Memory B cell (primary cell): ENCODE results near the gene PKP3.
A peak's percentile ranks its signal among the peaks of the same experiment; 100 is the strongest.
"Not testable (repeated sequence)": the region's sequence is repeated elsewhere in the genome, so short reads cannot be mapped to it uniquely, and the experiment has no call there.

ENCODE experiments used
- ATAC-seq: fragments of 150-1000 bp; cut with Tn5 transposase; 2 replicates; pipeline ENCODE4 v1.10.0; 2021; ENCODE audit warnings: low read depth, mild to moderate bottlenecking, moderate library complexity
- DNase-seq, 2 donors: peaks; one replicate each; pipeline ENCODE4 v3.0.0; 2022; ENCODE audit warnings: low spot score in 2 of 2
- H3K27ac Mint-ChIP-seq: one replicate; pipeline ENCODE4 v1.8.0; 2022; ENCODE audit warnings: mild to moderate bottlenecking, moderate library complexity, mixed read lengths
- H3K27me3 Mint-ChIP-seq: one replicate; pipeline ENCODE4 v1.8.0; 2022; ENCODE audit warnings: mixed read lengths
- H3K36me3 Mint-ChIP-seq: one replicate; pipeline ENCODE4 v1.8.0; 2022; ENCODE audit warnings: mild to moderate bottlenecking, mixed read lengths
- H3K4me1 Mint-ChIP-seq: one replicate; pipeline ENCODE4 v1.8.0; 2022; ENCODE audit warnings: mixed read lengths
- H3K4me3 Mint-ChIP-seq: one replicate; pipeline ENCODE4 v1.8.0; 2022; ENCODE audit warnings: mild to moderate bottlenecking, moderate library complexity, mixed read lengths
- H3K9me3 Mint-ChIP-seq: one replicate; pipeline ENCODE4 v1.8.0; 2022; ENCODE audit warnings: mixed read lengths

PKP3 gene

DNA sequence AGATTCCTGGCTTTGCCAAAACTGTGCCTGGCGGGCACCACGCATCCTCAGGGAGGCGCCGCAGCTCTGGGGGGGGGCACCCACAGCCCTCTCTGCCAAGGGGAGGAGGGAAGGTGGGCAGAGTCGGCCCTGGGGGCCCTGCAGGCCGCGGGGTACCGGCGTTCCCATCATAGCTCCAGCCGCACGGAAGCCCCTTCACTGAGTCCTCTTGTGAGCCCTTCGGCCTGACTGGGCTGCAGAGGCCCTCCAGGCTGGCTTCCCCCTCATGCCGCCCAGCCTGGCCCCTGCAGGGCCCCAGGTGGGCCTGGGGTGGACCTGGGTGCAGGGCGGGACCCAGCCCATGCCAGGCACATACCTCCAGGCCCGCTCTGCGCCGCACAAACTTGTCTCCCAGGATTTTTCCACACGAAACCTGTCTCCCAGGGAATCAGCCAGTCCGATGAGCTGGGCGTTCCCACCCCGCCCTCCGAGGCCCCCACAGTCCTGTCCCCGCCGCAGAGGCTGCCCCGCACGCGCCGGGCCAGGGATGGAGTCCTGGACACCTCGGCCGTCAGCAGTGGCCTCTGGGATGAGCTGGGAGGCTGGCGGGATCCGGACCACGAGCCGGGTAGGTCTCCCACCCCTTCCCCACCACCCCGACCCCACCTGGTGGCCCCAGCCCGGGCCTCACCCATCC is 1.8 kb upstream of the PKP3 start:
- peaks cover 2% of the 10 kb centered on the region for H3K27me3 Mint-ChIP-seq
- peaks cover under 1% of the 10 kb centered on the region for H3K4me1 Mint-ChIP-seq
- no peaks in the 10 kb centered on the region for H3K9me3 Mint-ChIP-seq

DNA sequence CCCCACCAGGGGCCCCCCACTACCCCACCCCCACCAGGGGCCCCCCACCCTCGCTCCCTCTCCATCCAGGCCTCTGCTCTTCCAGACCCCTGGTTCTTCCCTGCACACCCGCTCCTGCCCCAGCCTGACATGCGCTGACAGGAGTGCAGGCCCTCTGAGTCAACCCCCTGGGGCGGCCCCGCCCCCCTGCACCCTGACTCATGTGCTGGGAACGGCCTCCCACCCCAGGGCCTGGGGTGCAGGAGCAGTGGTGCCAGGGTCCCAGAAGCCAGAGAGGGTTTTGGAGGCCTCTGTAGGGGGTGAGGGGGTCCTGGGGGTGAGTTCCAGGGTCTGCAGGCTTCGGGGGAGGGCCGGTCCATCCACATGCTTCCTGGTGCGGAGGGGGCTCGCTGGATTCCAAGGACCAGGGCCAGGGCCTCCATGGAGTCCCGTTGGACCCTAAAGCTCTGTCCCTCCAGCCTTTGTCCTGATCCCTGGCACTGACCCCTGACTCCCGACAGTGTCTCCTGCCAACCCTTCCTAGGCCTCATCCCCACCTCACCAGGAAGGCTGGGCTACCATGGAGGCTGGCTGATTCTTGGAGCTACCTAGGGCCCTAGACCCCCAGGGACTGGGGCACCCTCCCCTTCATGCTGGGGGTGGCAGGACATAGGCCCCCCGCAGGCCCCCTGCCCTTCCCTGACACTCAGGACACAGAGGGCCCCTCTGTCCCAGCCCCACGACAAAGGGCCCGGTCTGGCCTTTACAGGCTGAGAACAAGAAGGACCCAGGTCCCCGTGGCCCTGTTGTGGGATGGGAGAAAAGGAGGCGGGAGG is 583 bp upstream of the PKP3 start:
- H3K27me3 Mint-ChIP-seq: peaks cover 2% of the 10 kb centered on the region
- H3K27ac Mint-ChIP-seq: no peak overlapping the region
- ATAC-seq (no peak), DNase-seq (no peak)
- no peaks in the 10 kb centered on the region for H3K9me3 Mint-ChIP-seq
- no peak overlapping the region for H3K4me3 Mint-ChIP-seq
- no peaks in the 10 kb centered on the region for H3K4me1 Mint-ChIP-seq
- no peaks in the 10 kb centered on the region for H3K36me3 Mint-ChIP-seq

More for the DNA sequence above, 1.8 kb upstream of the PKP3 start:
- H3K4me3 Mint-ChIP-seq: no peak overlapping the region
- H3K36me3 Mint-ChIP-seq: no peaks in the 10 kb centered on the region
- no peak overlapping the region for H3K27ac Mint-ChIP-seq
- ATAC-seq (no peak), DNase-seq (no peak)

DNA sequence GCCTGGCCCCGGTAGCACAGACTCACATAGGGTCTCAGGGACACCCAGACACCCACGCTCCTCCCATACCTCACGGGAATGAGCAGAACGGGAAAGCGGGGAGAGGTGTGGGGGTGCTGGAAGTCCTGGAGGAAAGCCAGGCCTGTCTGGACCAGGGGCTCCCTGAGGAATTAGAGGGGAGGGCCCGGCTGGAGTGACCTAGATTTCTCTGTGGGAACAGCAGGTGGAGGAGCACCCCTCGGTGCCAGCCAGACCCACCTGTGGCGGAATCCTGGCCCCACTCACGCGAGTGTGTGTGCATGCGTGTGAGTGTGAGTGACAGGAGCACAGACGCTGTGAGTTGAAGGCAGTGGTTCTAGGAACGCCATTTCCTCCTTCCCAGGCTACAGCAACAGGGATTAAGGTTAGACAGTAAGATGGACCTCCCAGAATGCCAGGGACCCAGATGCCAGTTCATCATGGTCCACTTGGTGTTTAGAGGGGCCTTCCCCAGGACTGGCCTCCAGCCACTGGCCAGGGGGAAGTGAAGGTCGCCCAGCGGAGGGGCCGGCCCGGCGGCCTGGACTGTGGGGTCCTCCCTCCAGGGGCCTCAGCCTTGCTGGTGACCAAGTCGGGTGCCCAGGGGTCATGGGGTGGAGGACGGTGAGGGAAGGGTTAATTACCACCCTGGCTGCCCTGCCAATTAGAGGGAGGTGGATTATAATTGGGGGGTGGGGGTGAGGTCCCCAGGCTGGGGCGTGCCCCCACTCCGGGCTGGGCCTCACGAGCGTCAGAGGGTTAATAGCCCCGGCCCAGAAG is 1.0 kb downstream of the PKP3 start:
- H3K4me3 Mint-ChIP-seq: peak overlapping the region; percentile 35
- H3K4me1 Mint-ChIP-seq: peaks cover 5% of the 10 kb centered on the region
- H3K27ac Mint-ChIP-seq: no peak overlapping the region
- H3K27me3 Mint-ChIP-seq: peaks cover 10% of the 10 kb centered on the region
- DNase-seq (no peak), ATAC-seq (no peak)
- H3K9me3 Mint-ChIP-seq: no peaks in the 10 kb centered on the region
- no peaks in the 10 kb centered on the region for H3K36me3 Mint-ChIP-seq

DNA sequence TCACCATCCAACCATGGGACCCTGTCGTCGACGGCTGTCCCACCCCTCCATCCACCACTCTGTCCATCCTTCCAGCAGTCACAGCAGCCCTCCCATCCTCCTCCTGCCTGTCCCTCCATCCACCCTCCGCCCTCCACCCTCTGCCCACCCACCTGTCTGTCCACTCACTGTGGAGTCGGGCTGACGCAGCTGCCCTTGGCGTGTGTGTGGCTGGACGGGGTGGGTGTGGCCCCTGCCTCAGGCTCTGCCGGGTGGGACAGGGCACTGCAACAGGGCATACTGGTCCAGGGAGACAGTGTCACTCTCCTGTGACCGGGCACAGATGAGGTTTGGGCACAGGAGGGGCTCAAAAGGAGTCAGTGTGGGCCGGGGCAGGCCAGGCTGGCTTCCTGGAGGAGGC is 1.9 kb downstream of the PKP3 start:
- Mint-ChIP-seq H3K4me1 (peaks cover 5% of the 10 kb centered on the region), H3K4me3 (peak overlapping the region; percentile 52), H3K27me3 (peaks cover 10% of the 10 kb centered on the region), H3K9me3 (no peaks in the 10 kb centered on the region), H3K36me3 (no peaks in the 10 kb centered on the region), H3K27ac (no peak overlapping the region)
- ATAC-seq (no peak), DNase-seq (no peak)

GRCh38 chr11:396511-396947 is 2.5 kb downstream of the PKP3 start:
- no peaks in the 10 kb centered on the region for H3K36me3 Mint-ChIP-seq
- no peak overlapping the region for H3K27ac Mint-ChIP-seq
- H3K27me3 Mint-ChIP-seq: peaks cover 10% of the 10 kb centered on the region
- DNase-seq: no peak
- peaks cover 5% of the 10 kb centered on the region for H3K4me1 Mint-ChIP-seq
- peak; percentile 47 for ATAC-seq
- no peaks in the 10 kb centered on the region for H3K9me3 Mint-ChIP-seq
- peak overlapping the region; percentile 52 for H3K4me3 Mint-ChIP-seq

DNA sequence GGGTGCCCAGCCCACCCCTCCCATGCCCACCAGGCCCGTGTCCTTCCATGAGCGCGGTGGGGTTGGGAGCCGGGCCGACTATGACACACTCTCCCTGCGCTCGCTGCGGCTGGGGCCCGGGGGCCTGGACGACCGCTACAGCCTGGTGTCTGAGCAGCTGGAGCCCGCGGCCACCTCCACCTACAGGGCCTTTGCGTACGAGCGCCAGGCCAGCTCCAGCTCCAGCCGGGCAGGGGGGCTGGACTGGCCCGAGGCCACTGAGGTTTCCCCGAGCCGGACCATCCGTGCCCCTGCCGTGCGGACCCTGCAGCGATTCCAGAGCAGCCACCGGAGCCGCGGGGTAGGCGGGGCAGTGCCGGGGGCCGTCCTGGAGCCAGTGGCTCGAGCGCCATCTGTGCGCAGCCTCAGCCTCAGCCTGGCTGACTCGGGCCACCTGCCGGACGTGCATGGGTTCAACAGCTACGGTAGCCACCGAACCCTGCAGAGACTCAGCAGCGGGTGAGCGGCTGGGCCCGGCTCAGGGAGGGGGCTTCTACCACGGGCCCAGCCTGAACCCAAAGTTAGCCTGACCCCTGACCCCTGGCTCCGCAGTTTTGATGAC is 3.0 kb downstream of the PKP3 start:
- Mint-ChIP-seq H3K27me3 (peaks cover 10% of the 10 kb centered on the region), H3K4me1 (peaks cover 5% of the 10 kb centered on the region), H3K9me3 (no peaks in the 10 kb centered on the region), H3K4me3 (peak overlapping the region; percentile 52), H3K27ac (no peak overlapping the region), H3K36me3 (no peaks in the 10 kb centered on the region)
- DNase-seq (no peak), ATAC-seq (peak; percentile 93)

GRCh38 chr11:398826-399225 is 4.8 kb downstream of the PKP3 start:
- Mint-ChIP-seq H3K4me3 (peak overlapping the region; percentile 54), H3K4me1 (peaks cover 5% of the 10 kb centered on the region), H3K27me3 (peaks cover 10% of the 10 kb centered on the region), H3K27ac (no peak overlapping the region), H3K9me3 (no peaks in the 10 kb centered on the region), H3K36me3 (no peaks in the 10 kb centered on the region)
- DNase-seq (no peak), ATAC-seq (no peak)

DNA sequence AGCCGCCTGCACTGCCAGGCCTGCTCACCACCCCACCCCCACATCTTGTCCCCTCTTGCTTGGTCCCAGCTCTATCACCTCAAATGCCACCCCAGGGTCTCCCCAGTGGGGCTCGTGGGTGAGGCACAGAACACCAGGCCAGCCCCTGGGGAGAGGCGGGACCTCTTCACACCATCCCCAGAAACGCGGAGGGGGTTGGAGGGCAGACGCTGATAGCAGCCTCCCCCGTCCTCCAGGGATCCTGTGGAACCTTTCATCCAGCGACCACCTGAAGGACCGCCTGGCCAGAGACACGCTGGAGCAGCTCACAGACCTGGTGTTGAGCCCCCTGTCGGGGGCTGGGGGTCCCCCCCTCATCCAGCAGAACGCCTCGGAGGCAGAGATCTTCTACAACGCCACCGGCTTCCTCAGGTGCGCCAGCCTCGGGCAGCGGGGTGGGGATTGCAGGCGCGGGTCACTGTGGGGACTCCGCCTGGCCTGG is 5.8 kb downstream of the PKP3 start:
- DNase-seq (no peak), ATAC-seq (no peak)
- Mint-ChIP-seq H3K27ac (no peak overlapping the region), H3K36me3 (no peaks in the 10 kb centered on the region), H3K4me3 (no peak overlapping the region), H3K27me3 (peaks cover 8% of the 10 kb centered on the region), H3K4me1 (peaks cover 5% of the 10 kb centered on the region), H3K9me3 (no peaks in the 10 kb centered on the region)

- Mint-ChIP-seq H3K27ac (no peak overlapping the region), H3K4me3 (no peak overlapping the region), H3K9me3 (no peaks in the 10 kb centered on the region), H3K4me1 (peaks cover 6% of the 10 kb centered on the region), H3K27me3 (peaks cover 8% of the 10 kb centered on the region), H3K36me3 (peaks cover under 1% of the 10 kb centered on the region)
- DNase-seq (no peak), ATAC-seq (no peak)
Observed at GRCh38 chr11:400241-400689, 6.3 kb downstream of the PKP3 start.

DNA sequence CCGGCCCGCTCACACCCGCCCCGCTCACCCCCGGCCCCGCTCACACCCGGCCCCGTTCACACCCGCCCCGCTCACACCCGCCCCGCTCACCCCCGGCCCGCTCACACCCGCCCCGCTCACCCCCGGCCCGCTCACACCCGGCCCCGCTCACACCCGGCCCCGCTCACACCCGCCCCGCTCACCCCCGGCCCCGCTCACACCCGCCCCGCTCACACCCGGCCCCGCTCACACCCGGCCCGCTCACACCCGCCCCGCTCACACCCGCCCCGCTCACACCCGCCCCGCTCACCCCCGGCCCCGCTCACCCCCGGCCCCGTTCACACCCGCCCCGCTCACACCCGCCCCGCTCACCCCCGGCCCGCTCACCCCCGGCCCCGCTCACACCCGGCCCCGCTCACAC is 7.2 kb downstream of the PKP3 start:
- not testable (repeated sequence) for H3K9me3 Mint-ChIP-seq, ATAC-seq, H3K27me3 Mint-ChIP-seq, H3K27ac Mint-ChIP-seq, H3K4me3 Mint-ChIP-seq, H3K4me1 Mint-ChIP-seq, DNase-seq, H3K36me3 Mint-ChIP-seq

DNA sequence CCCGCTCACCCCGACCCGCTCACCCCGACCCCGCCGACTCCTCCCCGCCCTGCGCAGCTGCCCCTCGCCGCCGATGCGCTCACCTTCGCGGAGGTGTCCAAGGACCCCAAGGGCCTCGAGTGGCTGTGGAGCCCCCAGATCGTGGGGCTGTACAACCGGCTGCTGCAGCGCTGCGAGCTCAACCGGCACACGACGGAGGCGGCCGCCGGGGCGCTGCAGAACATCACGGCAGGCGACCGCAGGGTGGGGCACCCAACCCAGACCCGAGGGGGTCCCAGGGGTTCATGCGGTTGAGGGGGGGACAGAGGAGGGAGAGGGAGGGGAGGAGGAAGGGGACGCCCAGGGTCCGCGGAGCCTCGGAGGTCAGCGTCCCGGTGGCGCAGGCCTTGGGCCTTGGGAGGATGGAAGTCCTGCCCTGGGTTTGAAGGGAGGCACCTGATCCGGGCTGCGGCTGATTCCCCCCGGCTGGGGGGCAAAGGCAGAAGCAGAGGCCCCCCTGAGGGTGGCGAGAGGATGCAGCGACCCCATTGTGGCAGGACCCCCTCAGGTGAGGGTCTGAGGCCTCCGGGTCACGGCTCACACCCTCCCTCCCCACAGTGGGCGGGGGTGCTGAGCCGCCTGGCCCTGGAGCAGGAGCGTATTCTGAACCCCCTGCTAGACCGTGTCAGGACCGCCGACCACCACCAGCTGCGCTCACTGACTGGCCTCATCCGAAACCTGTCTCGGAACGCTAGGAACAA is 9.2 kb downstream of the PKP3 start:
- ATAC-seq (no peak), DNase-seq (no peak)
- Mint-ChIP-seq H3K9me3 (no peaks in the 10 kb centered on the region), H3K4me1 (peaks cover 11% of the 10 kb centered on the region), H3K27me3 (peaks cover 8% of the 10 kb centered on the region), H3K27ac (no peak overlapping the region), H3K36me3 (peaks cover 2% of the 10 kb centered on the region), H3K4me3 (no peak overlapping the region)

DNA sequence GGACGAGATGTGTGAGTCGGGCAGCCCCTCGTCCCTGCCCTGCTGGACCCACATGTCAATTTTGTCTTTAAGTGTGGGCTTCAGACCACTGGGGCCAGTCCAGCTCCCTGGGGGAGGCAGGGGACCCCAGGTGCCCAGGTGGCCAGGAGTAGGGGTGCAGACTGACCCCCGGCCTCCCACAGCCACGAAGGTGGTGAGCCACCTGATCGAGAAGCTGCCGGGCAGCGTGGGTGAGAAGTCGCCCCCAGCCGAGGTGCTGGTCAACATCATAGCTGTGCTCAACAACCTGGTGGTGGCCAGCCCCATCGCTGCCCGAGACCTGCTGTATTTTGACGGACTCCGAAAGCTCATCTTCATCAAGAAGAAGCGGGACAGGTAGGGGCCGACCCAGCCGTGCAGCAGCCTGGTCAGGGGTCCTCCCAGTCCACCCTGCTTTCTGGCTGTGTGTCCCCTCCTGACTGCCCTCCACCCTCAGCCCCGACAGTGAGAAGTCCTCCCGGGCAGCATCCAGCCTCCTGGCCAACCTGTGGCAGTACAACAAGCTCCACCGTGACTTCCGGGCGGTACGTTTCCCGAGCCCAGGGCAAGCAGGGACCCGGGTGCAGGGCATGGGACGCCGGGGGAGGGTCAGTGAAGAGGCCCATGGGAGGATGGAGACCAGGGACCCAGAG is 9.9 kb downstream of the PKP3 start:
- Mint-ChIP-seq H3K4me3 (no peak overlapping the region), H3K27ac (no peak overlapping the region), H3K27me3 (peaks cover 5% of the 10 kb centered on the region), H3K9me3 (no peaks in the 10 kb centered on the region), H3K4me1 (peaks cover 8% of the 10 kb centered on the region), H3K36me3 (peaks cover 2% of the 10 kb centered on the region)
- ATAC-seq (no peak), DNase-seq (no peak)
